Stimulated activated naive CD4-positive, alpha-beta T cell (primary cell): ENCODE measurements around the gene TGM5.
"Not testable (repeated sequence)": the region's sequence is repeated elsewhere in the genome, so short reads cannot be mapped to it uniquely, and the experiment has no call there.

Source experiments
- DNase-seq, 6 experiments: peaks; one replicate each; lab custom pipeline; 2025; lab: John Stamatoyannopoulos, UW

TGM5 gene

DNA sequence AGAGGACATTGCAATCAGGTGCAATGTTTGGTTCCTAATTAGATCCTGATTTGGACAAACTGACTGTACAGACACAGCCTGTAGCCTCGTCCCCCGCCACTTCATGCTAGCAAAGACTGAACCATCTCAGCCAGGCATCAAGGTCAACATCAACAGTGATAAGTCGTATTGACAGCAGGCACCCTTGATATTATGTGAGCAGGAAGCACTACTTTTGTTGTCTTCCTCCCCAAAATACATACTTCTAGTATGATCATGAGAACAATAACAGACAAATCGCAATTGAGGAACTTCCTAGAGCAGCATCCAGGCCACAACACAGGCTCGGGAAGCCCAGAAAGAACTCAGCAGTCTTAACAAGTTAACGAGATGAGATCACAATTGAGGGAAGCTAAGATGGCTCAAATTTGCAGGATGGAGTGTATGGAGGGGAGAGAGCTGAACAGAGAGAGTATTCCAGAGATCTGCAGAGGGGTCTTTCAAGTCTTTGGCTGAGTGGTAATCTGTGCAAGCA lies 20.4 kb downstream of the TGM5 start:
- DNase-seq, result no peak

DNA sequence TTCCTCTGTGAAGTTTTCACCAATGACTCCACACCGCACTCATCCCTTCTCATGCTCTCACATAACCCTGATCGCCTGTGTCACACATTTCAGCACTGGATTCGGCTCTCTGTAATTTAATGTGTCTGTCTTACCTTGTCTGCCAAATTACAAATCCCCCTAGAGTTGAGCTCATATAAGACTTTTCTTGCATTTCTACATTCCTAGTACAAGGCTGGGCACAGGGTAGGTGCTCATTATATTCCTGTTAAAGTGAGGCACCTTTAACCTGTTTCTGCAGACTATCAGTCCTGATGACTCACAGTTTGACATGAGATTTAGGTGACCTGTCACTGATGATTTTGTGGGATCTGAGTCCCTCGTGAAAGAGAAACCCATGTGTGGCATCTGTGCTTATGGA lies 22.6 kb downstream of the TGM5 start:
- no peak for DNase-seq

DNA sequence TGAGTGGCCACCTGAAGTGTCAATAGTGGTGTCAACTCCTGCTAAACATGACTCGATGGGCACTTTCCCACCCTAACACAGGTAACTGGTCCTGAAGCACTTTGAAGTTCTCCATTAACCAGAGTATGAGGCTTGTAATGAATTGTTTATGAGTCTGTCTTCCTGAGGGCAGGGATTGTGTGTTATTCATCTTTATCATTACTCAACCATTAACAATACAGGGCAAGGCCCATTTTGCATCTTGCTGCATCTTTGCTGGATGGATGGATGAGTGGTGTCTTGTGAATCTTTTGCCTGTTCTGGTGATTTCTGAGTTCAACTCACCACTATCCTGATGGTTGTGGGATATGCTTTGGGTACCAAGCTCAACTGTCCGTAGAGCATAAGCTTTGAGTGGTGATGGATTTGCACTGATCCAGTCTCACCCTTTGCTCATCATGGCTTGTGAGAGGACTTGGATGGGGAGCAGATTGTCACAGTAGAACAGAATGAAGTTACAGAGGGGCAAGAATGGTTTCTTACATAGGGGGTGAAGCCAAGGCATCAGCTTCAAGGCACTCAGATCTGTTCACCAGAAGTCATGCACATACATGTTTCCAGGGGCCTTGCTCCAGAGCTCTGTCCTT lies 23.6 kb downstream of the TGM5 start:
- DNase-seq, result no peak

DNA sequence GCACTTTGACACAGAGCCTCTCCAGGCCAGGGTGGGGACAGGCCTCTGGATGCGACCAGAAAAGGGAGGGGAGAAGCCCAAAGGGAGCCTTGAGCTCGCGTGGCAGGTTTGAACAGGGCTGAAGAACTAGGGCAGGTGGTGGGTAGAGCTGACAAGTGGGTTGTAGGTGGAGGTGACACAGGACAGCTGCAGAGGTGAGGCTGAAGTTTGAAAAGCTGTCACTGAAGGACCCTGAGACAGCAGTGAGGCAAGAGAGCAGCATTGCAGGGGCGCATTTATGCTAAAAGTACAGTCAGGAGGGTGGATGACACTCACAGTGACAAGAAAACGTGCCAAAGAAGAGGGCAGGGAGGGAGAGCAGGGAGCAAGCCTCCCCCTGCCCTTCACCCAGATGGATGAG lies 24.1 kb downstream of the TGM5 start:
- DNase-seq, result no peak

DNA sequence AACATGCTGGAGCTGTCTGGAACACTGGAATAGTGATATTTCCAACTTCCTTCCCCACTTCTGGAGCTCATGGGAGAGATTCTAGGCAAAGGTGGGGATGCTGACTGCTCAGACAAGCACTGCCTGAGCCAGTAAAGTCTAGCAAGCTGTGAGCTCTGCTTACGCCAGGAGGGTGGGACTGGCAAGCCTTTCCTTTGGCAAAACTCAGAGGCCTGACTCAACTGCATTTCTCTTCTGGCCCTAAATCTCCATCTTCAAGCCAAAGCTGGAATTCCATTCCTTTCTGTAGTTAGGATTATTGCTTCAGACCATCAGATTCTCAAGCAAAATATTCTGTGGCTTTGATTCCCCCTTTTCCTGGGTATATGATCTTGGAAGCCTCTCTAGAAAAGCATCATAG lies 25.6 kb downstream of the TGM5 start:
- no peak for DNase-seq

DNA sequence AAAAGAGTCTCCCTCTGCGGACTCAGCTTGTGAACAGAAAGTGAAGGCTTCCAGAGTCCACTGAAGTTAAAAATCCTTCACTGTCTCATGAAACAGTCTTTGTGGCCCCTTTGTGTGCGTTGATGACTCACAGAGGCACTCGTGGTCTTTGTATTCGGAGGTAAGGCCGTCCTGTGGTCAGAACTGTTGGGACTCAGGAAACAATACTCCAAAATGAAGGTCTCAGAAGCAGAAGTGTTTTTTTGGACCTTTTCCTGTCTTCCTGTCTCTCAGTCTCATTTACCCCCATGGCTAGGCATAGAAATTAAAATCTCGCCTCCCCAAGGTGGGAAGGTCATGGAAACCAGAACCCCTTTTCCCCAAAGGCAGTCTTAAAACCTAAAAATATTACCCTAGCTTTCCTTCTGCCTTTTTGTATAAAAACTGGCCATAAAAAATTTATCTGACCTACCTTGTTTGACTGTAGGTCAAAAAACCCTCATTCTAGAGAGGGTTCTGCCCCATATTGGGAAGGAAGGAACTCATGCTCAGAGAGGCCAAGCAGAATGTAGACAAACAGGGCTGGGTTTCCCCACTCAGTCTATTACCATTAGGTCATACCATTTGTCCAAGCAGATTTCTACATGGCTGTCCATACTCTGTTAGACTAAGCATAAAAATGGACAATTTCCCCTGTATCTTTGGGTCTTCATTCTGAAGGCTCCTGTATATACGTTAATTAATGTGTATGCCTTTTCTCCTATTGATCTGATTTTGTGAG lies 26.8 kb downstream of the TGM5 start:
- DNase-seq, result no peak

DNA sequence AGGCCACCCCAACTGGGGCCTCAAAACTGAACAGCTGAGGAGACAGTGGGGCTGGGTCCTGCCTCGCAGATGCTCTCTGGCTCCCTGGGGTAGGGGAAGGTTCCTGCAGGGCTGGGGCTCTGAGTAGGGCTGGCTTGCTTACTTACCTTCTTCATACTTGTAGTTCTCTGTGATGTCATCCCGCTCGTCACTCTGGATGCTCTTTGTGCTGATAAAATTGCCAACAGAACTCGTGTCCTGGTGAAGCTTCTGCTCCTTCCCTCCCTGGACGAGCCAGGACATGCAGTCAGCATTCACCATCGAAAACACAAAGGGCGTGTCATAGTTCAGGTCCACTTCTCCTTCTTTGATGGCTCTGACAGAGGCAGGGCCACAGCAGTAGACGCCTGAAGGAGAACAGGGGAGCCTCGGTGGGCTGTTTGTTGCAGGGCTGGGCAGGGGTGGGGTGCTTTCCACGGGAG lies 28.0 kb downstream of the TGM5 start:
- no peak for DNase-seq

DNA sequence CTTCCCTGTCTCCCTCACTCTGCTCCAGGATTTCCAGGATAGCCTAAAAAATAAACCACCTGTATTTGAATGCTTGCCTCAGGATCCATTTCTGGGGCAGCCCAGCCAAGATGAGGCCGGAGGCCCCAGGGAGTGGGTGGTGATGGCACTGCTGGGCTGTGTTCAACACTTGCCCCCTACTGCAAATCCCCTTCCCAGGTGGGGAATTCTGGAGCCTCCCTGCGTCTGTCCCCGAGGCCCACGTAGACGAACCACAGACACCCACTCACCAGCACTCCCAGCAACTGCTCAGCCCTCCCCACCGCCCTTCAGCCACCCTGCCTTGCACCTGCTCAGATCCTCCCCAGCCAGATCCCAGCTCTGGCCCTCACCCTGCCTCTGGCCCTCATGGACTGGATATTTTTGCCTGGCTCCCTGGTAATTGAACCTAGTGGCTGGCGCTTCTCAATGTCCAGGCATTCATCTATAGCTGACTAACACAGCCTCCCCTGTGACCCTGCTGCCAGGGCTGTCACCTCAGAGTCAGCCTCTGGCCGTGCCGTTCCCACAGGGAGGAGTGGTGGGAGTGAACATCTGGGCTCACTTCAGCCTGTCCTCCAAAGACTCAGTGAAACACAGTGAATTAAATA lies 28.8 kb downstream of the TGM5 start:
- no peak for DNase-seq

DNA sequence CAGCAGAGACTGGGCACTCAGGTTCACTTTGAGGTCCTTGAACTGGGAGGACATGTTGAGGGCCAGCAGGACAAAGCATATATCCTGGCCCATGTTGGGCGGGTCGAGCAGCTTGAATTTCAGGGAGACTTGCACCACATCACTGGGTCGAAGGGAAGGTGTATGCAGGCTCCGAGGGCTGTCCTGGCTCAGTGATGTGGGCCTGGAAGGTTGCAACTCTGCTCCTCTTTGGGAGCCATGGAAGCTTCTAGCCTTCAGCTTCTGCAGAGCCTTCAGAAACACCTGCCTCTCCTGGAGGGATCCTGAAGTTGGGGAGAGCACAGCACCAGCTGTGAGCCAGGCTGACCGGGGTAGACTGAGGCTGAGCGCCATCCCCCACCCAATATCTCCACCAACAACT lies 31.2 kb downstream of the TGM5 start:
- DNase-seq, result no peak

DNA sequence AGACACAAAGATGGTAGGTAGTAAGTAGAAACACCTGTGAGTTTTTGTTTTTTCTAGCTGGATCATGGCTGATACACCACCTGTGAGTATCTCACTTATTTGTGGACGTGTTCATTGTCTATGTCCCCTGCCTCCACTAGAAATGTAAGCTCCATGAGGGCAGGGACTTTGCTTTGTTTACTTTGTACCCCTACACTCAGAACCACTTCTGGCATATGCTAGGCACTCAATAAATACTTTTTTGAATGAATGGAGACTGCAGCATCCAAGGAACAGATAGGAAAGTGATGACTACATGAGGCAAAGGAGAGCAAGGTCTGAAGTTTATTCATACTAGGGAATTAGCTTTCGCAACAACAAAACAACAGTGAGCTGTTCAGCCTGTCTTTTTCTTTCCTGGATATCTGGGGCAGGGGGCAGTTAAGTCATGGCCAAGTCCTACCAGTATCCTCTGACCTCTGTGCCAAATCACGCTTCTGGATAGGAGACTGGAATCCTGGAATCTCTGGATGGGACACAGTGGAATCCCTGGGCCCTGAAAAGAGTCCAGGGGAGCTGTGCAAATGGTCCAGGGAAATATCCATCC lies 34.3 kb downstream of the TGM5 start:
- no peak for DNase-seq

DNA sequence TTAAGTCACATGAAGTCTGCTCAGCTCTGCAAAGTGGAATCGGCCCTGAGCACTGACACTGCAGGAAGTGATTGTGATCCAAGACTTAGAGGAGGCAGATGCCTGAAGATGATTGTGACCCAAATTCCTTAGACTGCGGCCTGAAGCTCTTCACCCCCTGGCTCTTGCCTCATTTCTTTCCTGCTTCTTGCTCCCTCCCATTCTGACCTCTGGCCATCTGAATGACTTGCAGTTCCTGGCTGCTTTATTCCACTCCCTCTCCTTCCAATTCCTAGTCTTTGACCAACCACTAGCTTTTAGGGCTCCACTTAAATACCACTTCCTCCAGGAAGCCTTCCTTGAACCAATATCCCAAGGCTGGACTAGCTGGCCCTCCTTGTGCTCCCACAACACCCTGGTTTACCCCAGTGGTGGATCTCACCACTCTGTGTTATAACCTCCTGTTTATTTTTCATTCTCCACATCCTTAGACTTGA lies 36.0 kb downstream of the TGM5 start:
- DNase-seq, result no peak

DNA sequence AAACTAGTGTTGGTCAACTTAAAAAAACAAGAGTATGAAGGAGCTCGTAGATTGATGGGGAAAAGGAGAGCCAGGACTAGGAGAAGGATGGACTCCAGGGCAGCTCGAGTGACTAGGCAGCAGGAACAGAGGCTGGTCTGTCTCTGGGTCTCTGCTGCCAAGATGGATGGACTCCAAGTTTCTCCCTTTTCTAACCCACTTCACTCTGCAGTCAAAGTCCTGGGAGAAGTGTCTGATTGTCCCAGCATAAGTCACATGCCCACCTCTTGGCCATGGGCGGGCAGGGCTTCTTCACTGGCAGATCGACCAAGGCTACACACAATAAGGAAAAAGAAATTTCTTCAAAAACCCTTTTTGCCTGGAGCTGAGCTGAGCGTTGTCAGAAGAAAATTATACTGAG lies 36.8 kb downstream of the TGM5 start:
- no peak for DNase-seq

DNA sequence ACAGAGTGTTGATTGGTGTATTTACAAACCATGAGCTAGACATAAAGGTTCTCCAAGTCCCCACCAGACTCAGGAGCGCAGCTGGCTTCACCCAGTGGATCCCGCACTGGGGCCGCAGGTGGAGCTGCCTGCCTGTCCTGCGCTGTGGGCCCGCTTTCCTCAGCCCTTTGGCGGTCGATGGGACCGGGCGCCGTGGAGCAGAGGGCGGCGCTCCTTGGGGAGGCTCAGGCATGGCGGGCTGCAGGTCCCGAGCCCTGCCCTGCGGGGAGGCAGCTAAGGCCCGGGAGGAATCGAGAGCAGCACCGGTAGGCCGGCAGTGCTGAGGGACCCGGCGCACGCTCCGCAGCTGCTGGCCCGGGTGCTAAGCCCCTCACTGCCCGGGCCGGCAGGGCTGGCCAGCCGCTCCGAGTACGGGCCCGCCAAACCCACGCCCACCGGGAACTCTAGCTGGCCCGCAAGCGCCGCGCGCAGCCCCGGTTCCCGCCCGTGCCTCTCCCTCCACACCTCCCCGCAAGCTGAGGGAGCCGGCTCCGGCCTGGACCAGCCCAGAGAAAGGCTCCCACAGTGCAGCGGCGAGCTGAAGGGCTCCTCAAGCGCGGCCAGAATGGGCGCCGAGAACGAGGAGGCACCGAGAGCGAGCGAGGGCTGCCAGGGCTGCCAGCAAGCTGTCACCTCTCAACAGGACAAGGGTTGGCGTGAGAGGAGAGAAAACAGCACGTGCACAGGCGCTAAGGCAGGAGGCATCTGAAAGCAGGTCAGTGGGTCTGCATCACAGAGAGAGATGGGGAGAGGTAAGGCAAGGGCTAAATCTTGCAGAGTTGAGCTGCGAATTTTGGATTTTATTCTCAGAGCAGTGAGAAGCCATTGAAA lies 40.1 kb downstream of the TGM5 start:
- no peak for DNase-seq

DNA sequence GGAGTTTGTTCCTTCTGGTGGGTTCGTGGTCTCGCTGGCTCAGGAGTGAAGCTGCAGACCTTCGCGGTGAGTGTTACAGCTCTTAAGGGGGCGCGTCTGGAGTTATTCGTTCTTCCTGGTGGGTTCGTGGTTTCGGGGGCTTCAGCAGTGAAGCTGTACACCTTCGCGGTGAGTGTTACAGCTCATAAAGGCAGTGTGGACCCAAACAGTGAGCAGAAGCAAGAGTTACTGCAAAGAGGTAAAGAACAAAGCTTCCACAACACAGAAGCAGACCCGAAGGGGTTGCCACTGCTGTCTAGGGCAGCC lies 40.8 kb downstream of the TGM5 start:
- not testable (repeated sequence) for DNase-seq

DNA sequence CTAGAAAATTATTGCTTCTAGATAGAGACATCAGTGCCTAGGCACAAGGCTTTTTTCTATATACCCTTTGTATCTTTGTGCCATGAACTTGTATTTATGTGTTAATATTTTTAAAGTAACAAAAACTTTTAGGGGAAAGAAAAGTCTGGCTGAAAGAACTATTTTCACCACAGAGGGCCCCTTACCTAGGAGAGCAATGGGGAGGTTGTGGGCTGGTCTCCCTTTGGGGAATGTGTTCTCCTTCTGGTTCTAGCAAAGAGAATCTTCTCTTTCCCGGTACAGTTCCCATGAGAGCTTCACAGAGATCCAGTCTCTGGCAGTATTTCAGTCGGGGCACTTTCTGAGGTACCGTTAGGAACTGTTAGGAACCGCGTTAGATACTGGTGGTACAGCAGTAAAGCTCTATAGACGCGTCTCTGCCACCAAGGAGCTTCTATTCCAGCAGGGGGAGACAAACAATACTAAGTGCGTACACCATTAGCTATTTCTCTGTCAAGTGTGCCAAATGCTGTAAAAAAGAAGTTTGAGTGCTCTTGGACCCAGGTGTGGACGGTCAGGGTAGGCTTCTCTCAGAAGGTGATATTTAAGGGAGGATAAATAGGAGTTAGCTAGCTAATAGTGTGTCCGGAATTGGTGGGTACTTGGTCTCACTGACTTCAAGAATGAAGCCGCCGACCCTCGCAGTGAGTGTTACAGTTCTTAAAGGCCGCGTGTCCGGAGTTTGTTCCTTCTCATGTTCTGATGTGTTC lies 41.4 kb downstream of the TGM5 start:
- DNase-seq, result peak; percentile 8 to 61 (median 17)

DNA sequence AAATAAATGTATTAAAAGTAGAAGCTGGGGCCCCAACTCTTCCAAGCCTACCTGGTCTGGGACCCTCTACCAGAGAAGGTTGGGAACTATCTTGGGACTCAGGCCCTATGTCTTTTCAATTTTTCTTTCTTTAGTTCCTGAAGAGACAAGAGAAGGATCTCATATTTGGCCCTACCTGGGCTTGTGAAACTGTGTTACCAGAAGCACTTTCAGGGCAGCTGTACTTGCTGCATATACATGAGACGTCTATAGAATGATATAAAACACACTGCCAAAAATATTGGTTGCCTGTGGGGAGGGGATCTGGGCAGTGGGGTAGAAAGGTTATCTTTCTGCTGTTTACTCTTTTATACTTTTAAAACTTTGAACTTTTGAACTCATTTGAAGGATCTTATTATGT lies 45.3 kb downstream of the TGM5 start:
- DNase-seq, result no peak

DNA sequence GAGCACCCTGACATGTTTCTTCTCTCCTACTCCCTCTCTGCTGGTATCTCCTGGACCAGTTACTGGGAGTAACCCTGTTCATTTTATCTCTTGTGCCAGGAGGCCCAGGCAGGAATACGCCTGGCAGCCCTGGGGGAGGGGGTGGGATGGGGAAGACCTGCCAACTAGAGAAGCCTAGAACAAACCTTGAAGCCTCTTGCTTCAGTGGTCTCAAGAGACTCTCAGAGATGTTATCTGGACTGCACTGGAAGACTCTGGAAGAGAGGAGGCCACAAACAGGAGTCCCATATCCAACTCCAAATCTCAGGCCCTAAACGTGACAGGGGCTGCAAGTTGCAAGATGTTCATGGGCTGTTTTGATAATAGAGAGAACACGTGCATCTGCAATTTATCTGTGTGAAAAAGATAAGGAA lies 45.7 kb downstream of the TGM5 start, which contains the start of gene EPB42:
TSS of gene EPB42 (minus strand) at position 28 of the 413 bp plus-strand sequence. CDS start 193 bp downstream, outside the sequence.
- no peak for DNase-seq

DNA sequence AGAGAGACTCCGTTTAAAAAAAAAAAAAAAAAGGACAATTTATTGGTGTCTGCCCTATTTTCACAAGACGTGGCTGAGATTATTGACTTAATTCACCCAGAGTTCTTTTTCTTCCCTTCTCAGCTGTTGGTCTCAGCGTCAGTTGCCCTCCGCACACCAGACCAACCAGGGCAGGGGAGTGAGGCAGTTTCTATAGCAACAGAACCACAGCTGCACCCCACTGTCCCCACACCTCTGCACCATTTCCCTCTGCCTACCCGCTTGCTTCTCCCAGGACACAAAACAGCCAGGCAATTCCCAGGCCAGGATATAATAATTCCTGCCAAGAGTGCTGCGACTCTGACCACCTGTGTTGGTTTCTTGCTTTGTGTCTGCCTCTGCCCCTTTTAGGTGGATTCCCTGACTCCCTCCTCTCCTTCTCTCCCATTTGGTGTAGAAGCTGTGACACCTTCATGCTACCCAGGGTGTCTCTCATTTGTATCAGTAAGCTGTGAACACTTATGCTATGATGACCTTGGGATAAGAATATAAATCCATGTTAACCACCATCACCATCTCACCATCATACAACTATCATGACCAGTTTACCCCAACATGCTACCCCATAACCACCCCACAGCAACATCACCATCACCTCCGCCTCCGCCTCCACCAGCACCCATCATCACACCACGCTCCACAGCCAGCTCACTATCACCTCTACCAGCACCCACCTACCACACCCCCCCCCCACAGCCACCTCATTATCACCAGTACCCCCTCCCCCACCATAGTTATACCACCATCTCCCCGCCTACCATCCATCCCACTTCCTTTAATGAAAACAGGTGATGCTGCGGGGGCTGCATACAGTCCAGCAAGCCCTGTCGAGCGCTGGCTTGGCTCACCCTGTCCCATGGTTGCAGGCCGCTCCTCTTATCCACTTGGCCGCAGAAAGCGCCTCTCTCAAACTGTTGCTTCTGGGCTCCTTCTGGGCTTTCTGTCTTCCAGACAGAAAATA lies 46.5 kb downstream of the TGM5 start:
- no peak for DNase-seq

DNA sequence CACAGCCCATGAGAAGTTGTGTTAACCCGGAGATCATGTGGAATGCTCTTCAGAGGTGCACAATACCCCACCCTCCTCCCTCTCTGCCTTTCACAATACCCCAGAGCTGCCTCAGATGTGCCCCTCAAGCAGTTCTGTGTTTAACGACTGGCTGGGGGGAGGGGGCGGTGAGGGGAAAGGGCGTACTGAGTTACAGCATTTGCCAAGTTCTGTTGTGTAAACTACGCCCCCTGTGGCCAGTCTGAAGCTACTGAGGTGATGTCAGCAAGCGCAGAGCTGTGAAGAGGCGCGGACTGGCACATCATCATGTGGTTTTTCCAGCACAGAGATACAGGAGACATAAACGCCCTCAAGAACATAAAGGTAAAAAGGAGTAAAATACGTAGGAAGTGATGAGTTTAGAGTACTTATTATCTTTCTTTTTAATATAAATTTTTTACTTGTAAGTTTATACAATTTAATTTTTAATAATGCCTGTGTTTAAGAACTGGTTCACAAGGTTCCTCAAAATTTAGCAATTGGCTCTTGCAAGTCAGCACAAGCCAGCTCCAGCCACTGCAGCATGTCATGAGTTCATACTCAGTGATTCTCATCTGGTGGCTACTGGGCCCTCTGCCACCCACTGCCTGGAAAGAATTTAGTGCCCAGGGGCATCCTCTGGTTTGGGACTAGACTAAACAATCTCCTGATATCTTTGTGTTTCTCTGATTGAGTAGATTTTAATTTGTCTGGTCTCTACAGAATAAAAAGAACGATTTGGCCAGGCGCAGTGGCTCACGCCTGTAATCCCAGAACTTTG lies 47.6 kb downstream of the TGM5 start:
- no peak for DNase-seq
